GM12878 (cell line): ENCODE measurements around the gene BBS1. TPM values are rescaled to one million over a fixed set of nuclear protein-coding genes. Genes with fewer than 3 reads are reported as not detected.
A peak's percentile ranks its signal among the peaks of the same experiment; 100 is the strongest.

ENCODE experiments used
- ATF3 ChIP-seq: IDR thresholded peaks from 2 replicates; pipeline ENCODE4 v1.6.1; 2011; ENCODE audit warnings: low read depth, mild to moderate bottlenecking, low read length, moderate library complexity, borderline replicate concordance; ENCODE audit errors: extremely low read depth
- BRCA1 ChIP-seq: IDR thresholded peaks from 2 replicates; pipeline ENCODE4 v1.6.1; 2011; ENCODE audit warnings: low read depth, low read length, improper control_type of control experiment
- CTCF ChIP-seq, 3 experiments: IDR thresholded peaks in 2 of 3; conservative IDR thresholded peaks in 1 of 3; 2 replicates each; pipeline ENCODE4 v1.5.1; 2011; ENCODE audit warnings: low read depth in 3 of 3, low read length in 3 of 3, mild to moderate bottlenecking in 3 of 3, control low read depth in 2 of 3, moderate library complexity in 2 of 3, inconsistent platforms in 1 of 3, mixed read lengths in 1 of 3; ENCODE audit not compliant: control insufficient read depth in 2 of 3, insufficient read depth in 1 of 3; ENCODE audit errors: extremely low read depth in 1 of 3
- ESRRA ChIP-seq: IDR thresholded peaks from 2 replicates; pipeline ENCODE4 v1.6.1; 2012; ENCODE audit warnings: mild to moderate bottlenecking, low read length, improper control_type of control experiment
- FOS ChIP-seq: IDR thresholded peaks from 3 replicates; pipeline ENCODE4 v1.6.1; 2011; ENCODE audit warnings: borderline replicate concordance; ENCODE audit not compliant: insufficient read length; ENCODE audit errors: extremely low read depth
- FOXK2 ChIP-seq: fragments of 450-650 bp; IDR thresholded peaks from 2 replicates; pipeline ENCODE4 v1.6.1; 2017; ENCODE audit warnings: mild to moderate bottlenecking, moderate library complexity
- NRF1 ChIP-seq: conservative IDR thresholded peaks from 2 replicates; pipeline ENCODE4 v1.6.1; 2011; ENCODE audit warnings: mild to moderate bottlenecking, low read depth, low read length, improper control_type of control experiment
- PRDM15 ChIP-seq: fragments of 450-650 bp; formaldehyde crosslinking; IDR thresholded peaks from 2 replicates; pipeline ENCODE4 v1.4.0; 2020; ENCODE audit warnings: mild to moderate bottlenecking, moderate library complexity
- SP1 ChIP-seq: IDR thresholded peaks from one replicate; pipeline ENCODE4 v1.6.1; 2011; ENCODE audit warnings: low read depth, low read length
- SREBF1 ChIP-seq: IDR thresholded peaks from 2 replicates; pipeline ENCODE4 v1.6.1; 2012; ENCODE audit warnings: mild to moderate bottlenecking, low read length
- USF2 ChIP-seq: IDR thresholded peaks from 2 replicates; pipeline ENCODE4 v1.6.1; 2011; ENCODE audit warnings: low read depth, low read length, improper control_type of control experiment, borderline replicate concordance
- YY1 ChIP-seq: IDR thresholded peaks from 2 replicates; pipeline ENCODE4 v1.6.1; 2011; ENCODE audit warnings: low read depth, mild to moderate bottlenecking, low read length
- ZNF207 ChIP-seq: fragments of 450-650 bp; IDR thresholded peaks from 2 replicates; pipeline ENCODE4 v1.6.1; 2014; ENCODE audit warnings: antibody characterized with exemption, mild to moderate bottlenecking, borderline replicate concordance
- ZNF384 ChIP-seq: IDR thresholded peaks from 2 replicates; pipeline ENCODE4 v1.6.1; 2012; ENCODE audit warnings: low read depth, mild to moderate bottlenecking, low read length, improper control_type of control experiment, borderline replicate concordance
- ZNF687 ChIP-seq: fragments of 450-650 bp; IDR thresholded peaks from 2 replicates; pipeline ENCODE4 v1.6.1; 2017; ENCODE audit warnings: mild to moderate bottlenecking, moderate library complexity
- polyA plus RNA-seq, 11 experiments: library from polyadenylated mRNA; depleted of rRNA in 4 of 11; unstranded in 6 of 11; stranded (reverse) in 5 of 11; fragments of >200 nt; fragmentation: Nextera tagmentation in 4 of 11; fragmentation: Illumina TruSeq in 1 of 11; extraction: Ambion mirVana in 4 of 11; extraction: Trizol in 1 of 11; gene quantifications; 1 replicate in 1 of 11; 2 replicates in 10 of 11; pipeline versions ENCODE4 v1.2.1 to v1.2.3, GENCODE V29; 2011 to 2016; ENCODE audit warnings: inconsistent platforms in 2 of 11, missing spikeins in 2 of 11, low read depth in 1 of 11
- total RNA-seq, 4 experiments: library from RNA; depleted of rRNA in 3 of 4; stranded (reverse); fragments of >200 nt in 3 of 4; fragmentation: Illumina TruSeq in 1 of 4; extraction: Trizol in 1 of 4; gene quantifications; 2 replicates each; pipeline versions ENCODE4 v1.2.1 to v1.2.3, GENCODE V29; 2013 to 2021

Gene BBS1
- total and polyA plus RNA-seq, 10 of the 15 experiments (the other 5 are each of a cell fraction or from before 2014, with no cell fraction given), result 2.5 to 14.7 (median 8.7) TPM

GRCh38 chr11:66480117-66480938, 30.1 kb upstream of the BBS1 start, which contains the start of gene DPP3 (continued):
- TF ChIP-seq ESRRA (no peak), YY1 (peak; percentile 19; the same call in 1 of the 2 replicates), BRCA1 (no peak), ZNF384 (no peak), ZNF207 (peak; percentile 50; the same call in 1 of the 2 replicates), SREBF1 (no peak), USF2 (no peak; the same call in 1 of the 2 replicates), PRDM15 (CRISPR knock-in tag) (no peak), ZNF687 (peak; percentile 74), SP1 (peak; percentile 94), NRF1 (no peak), FOXK2 (no peak), CTCF (IDR thresholded peaks at IDR 0.05 in 2 of 3, conservative IDR thresholded peaks at IDR 0.05 in 1 of 3; ENCODE audit: control insufficient read depth in 2 of 3, extremely low read depth in 1 of 3, insufficient read depth in 1 of 3, low read depth in 3 of 3, low read length in 3 of 3) (no peak), ATF3 (no peak), FOS (peak; percentile 49)
